HCT116 (cell line): ENCODE data around the gene ELOA. TPM values are rescaled to one million over a fixed set of nuclear protein-coding genes. Genes with fewer than 3 reads are reported as not detected.

ENCODE experiments used
- ATAC-seq: fragments of 200-7000 bp; cut with Tn5 transposase; 2 replicates; pipeline ENCODE4 v1.9.1; 2020; ENCODE audit warnings: mild to moderate bottlenecking, moderate library complexity
- BruUV-seq: library from RNA; stranded (reverse); fragments of 400-500 nt; replicated peaks from 2 replicates; lab custom pipeline; 2021; lab: Mats Ljungman, UMichigan
- CTCF ChIA-PET: fragments of 300-600 bp; sonication (Branson Sonifier 250); formaldehyde crosslinking; loops from one replicate; lab custom pipeline; 2021; ENCODE audit warnings: antibody characterized with exemption; lab: Charles Lee
- POLR2A ChIA-PET: fragments of 300-600, 350-600 bp; sonication (Branson Sonifier 250); formaldehyde crosslinking; loops from one replicate; lab custom pipeline; 2021; ENCODE audit warnings: antibody characterized with exemption; lab: Charles Lee
- RAD21 ChIA-PET, 2 experiments: fragments of 300-600 bp; sonication (Branson Sonifier 250); formaldehyde crosslinking; loops; one replicate each; lab custom pipeline; 2023; ENCODE audit warnings: low total read pairs in 2 of 2; ENCODE audit not compliant: uncharacterized antibody in 2 of 2, unreplicated experiment in 2 of 2, low non-redundant PET in 1 of 2; lab: Charles Lee
- DNase-seq: peaks from one replicate; pipeline ENCODE4 v3.0.0-alpha.2; 2010; ENCODE audit warnings: low read depth, low spot score
- H2AFZ ChIP-seq: fragments of 200-600 bp; shearing (Covaris generic), sonication (generic); 2 replicates; pipeline ENCODE4 v1.6.1; 2017; ENCODE audit warnings: low read depth, mixed run types, mixed read lengths, antibody characterized with exemption, low read length; ENCODE audit not compliant: poor library complexity, severe bottlenecking
- H3K27ac ChIP-seq: 2 replicates; pipeline ENCODE4 v1.5.1; 2012; ENCODE audit warnings: low read depth, low read length
- H3K27me3 ChIP-seq: fragments of 200-600 bp; sonication (generic); 2 replicates; pipeline ENCODE4 v1.6.1; 2016; ENCODE audit warnings: mixed run types, low read length, mixed read lengths; ENCODE audit not compliant: insufficient read depth
- H3K36me3 ChIP-seq, 2 experiments: fragments of 200-500 bp in 1 of 2; fragments of 200-600 bp in 1 of 2; sonication (Bioruptor generic) in 1 of 2; sonication (generic) in 1 of 2; 2 replicates each; pipeline versions ENCODE4 v1.5.1 to v1.6.1; 2014 to 2016; ENCODE audit warnings: low read length in 2 of 2, inconsistent platforms in 1 of 2, mixed read lengths in 1 of 2, mixed run types in 1 of 2; ENCODE audit not compliant: insufficient read depth in 2 of 2, control insufficient read depth in 1 of 2
- H3K4me1 ChIP-seq, 2 experiments: fragments of 200-600 bp in 1 of 2; sonication (generic) in 1 of 2; 2 replicates each; pipeline versions ENCODE4 v1.5.1 to v1.6.1; 2012 to 2017; ENCODE audit warnings: low read length in 2 of 2, inconsistent platforms in 1 of 2, mild to moderate bottlenecking in 1 of 2, mixed read lengths in 1 of 2, mixed run types in 1 of 2, moderate library complexity in 1 of 2; ENCODE audit not compliant: insufficient read depth in 2 of 2, control insufficient read depth in 1 of 2
- H3K4me2 ChIP-seq: fragments of 200-600 bp; sonication (generic); 2 replicates; pipeline ENCODE4 v1.6.1; 2017; ENCODE audit warnings: mixed run types, low read length, mixed read lengths
- H3K4me3 ChIP-seq, 2 experiments: fragments of 200-600 bp in 1 of 2; sonication (generic) in 1 of 2; replicated peaks in 1 of 2; 2 replicates each; pipeline ENCODE4 v1.5.1; 2011 to 2016; ENCODE audit warnings: low read length in 2 of 2, control low read depth in 1 of 2, low read depth in 1 of 2, mild to moderate bottlenecking in 1 of 2, mixed read lengths in 1 of 2, mixed run types in 1 of 2
- H3K79me2 ChIP-seq: fragments of 200-600 bp; sonication (generic); 2 replicates; pipeline ENCODE4 v1.6.1; 2017; ENCODE audit warnings: mild to moderate bottlenecking, mixed run types, low read length, moderate library complexity, mixed read lengths; ENCODE audit not compliant: insufficient read depth
- H3K9ac ChIP-seq: fragments of 200-600 bp; sonication (generic); 2 replicates; pipeline ENCODE4 v1.6.1; 2016; ENCODE audit warnings: low read length, mixed read lengths
- H3K9me2 ChIP-seq: fragments of 200-600 bp; sonication (generic), shearing (Covaris generic); 2 replicates; pipeline ENCODE4 v1.6.1; 2017; ENCODE audit warnings: mixed run types, mild to moderate bottlenecking, moderate library complexity; ENCODE audit not compliant: insufficient read depth
- H3K9me3 ChIP-seq, 2 experiments: fragments of 200-500 bp in 1 of 2; fragments of 200-600 bp in 1 of 2; sonication (Bioruptor generic) in 1 of 2; sonication (generic) in 1 of 2; 2 replicates each; pipeline ENCODE4 v1.6.1; 2014 to 2017; ENCODE audit warnings: low read length in 2 of 2, mixed read lengths in 2 of 2, inconsistent platforms in 1 of 2, low read depth in 1 of 2, mild to moderate bottlenecking in 1 of 2, mixed run types in 1 of 2, moderate library complexity in 1 of 2; ENCODE audit not compliant: control insufficient read depth in 1 of 2, insufficient read depth in 1 of 2
- H4K20me1 ChIP-seq: fragments of 200-600 bp; sonication (generic), shearing (Covaris generic); 2 replicates; pipeline ENCODE4 v1.6.1; 2017; ENCODE audit warnings: mixed run types, mild to moderate bottlenecking, moderate library complexity; ENCODE audit not compliant: insufficient read depth
- ATF3 ChIP-seq: IDR thresholded peaks from 2 replicates; pipeline ENCODE4 v1.6.1; 2012
- CEBPB ChIP-seq: IDR thresholded peaks from 2 replicates; pipeline ENCODE4 v1.6.1; 2012; ENCODE audit warnings: low read depth
- EGR1 ChIP-seq: IDR thresholded peaks from 2 replicates; pipeline ENCODE4 v1.6.1; 2012; ENCODE audit warnings: low read depth
- EZH2 ChIP-seq: fragments of 200-600 bp; sonication (generic); IDR thresholded peaks from 2 replicates; pipeline ENCODE4 v1.6.1; 2017; ENCODE audit warnings: antibody characterized with exemption, mixed run types
- EZH2phosphoT487 ChIP-seq: fragments of 200-600 bp; IDR thresholded peaks from 2 replicates; pipeline ENCODE4 v1.6.1; 2018; ENCODE audit warnings: antibody characterized with exemption, borderline replicate concordance
- FOSL1 ChIP-seq: IDR thresholded peaks from 2 replicates; pipeline ENCODE4 v1.6.1; 2012; ENCODE audit warnings: low read depth
- JUND ChIP-seq: IDR thresholded peaks from 2 replicates; pipeline ENCODE4 v1.6.1; 2012
- MAX ChIP-seq: IDR thresholded peaks from 2 replicates; pipeline ENCODE4 v1.6.1; 2012
- POLR2AphosphoS5 ChIP-seq: IDR thresholded peaks from 2 replicates; pipeline ENCODE4 v1.6.1; 2011; ENCODE audit warnings: mild to moderate bottlenecking, low read depth, low read length, moderate library complexity
- RAD21 ChIP-seq: IDR thresholded peaks from 2 replicates; pipeline ENCODE4 v1.6.1; 2012; ENCODE audit warnings: low read depth, mild to moderate bottlenecking
- SIN3A ChIP-seq: IDR thresholded peaks from 2 replicates; pipeline ENCODE4 v1.6.1; 2012; ENCODE audit warnings: low read depth
- SP1 ChIP-seq: IDR thresholded peaks from 2 replicates; pipeline ENCODE4 v1.6.1; 2012; ENCODE audit warnings: low read depth
- SRF ChIP-seq: IDR thresholded peaks from 2 replicates; pipeline ENCODE4 v1.6.1; 2012; ENCODE audit warnings: low read depth
- TCF7L2 ChIP-seq: IDR thresholded peaks from 2 replicates; pipeline ENCODE4 v1.7.0; 2011; ENCODE audit warnings: borderline replicate concordance, inconsistent platforms; ENCODE audit not compliant: insufficient read depth, insufficient read length; ENCODE audit errors: extremely low read depth
- ZBTB33 ChIP-seq: IDR thresholded peaks from 2 replicates; pipeline ENCODE4 v1.6.1; 2011; ENCODE audit warnings: mild to moderate bottlenecking, low read length, moderate library complexity; ENCODE audit not compliant: insufficient replicate concordance; ENCODE audit errors: extremely low read depth
- ZFX ChIP-seq: fragments of 450-650 bp; IDR thresholded peaks from 2 replicates; pipeline ENCODE4 v1.6.1; 2017
- ZNF274 ChIP-seq: fragments of 200-500 bp; sonication (Bioruptor generic); IDR thresholded peaks from 2 replicates; pipeline ENCODE4 v1.6.1; 2014; ENCODE audit warnings: mild to moderate bottlenecking, low read depth, low read length, inconsistent platforms
- intact Hi-C: fragments of 100-400 bp; cut with micrococcal nuclease; formaldehyde crosslinking; loops from 2 replicates; pipeline ENCODE4 v1.10.0; 2022
- total RNA-seq: library from RNA; stranded (reverse); gene quantifications from one replicate; pipeline ENCODE4 v1.2.1, GENCODE V29; 2021; ENCODE audit not compliant: unreplicated experiment

The ELOA gene
- total RNA-seq, 1 experiment from 2014 or later: 39.3 TPM

- TF ChIP-seq TCF7L2 (no peak), ZFX (no peak), SRF (no peak)
- ATAC-seq (no peak), DNase-seq (no peak)
- no peak overlapping the region for H3K27ac ChIP-seq
- 0 out of 2 replicates have a peak, but pooled peaks cover under 1% of the 10 kb centered on the region for H3K79me2 ChIP-seq
- no peaks in the 10 kb centered on the region for H3K9me3 ChIP-seq
- H3K36me3 ChIP-seq: 0 out of 4 replicates have a peak, but pooled peaks cover 0 to 2% of the 10 kb centered on the region in 2 experiments
- no peak overlapping the region for H3K4me3 ChIP-seq
- no peak overlapping the region for H2AFZ ChIP-seq
- no peak overlapping the region for H3K9ac ChIP-seq
- no peaks in the 10 kb centered on the region for H3K27me3 ChIP-seq
- POLR2A ChIA-PET: no interaction called here
- RAD21 ChIA-PET: no interaction called here
- H3K9me2 ChIP-seq: no peaks in the 10 kb centered on the region
- H3K4me1 ChIP-seq: peaks cover 10 to 13% of the 10 kb centered on the region in 2 experiments; a peak in 2 of 4 replicates
- BruUV-seq: no TSS peak
- intact Hi-C loops: no loop called here
- CTCF ChIA-PET: no interaction called here
- H3K4me2 ChIP-seq: no peak overlapping the region
- no peaks in the 10 kb centered on the region for H4K20me1 ChIP-seq
Measured at GRCh38 chr1:23805025-23805424, 61.8 kb downstream of the ELOA start.

- RAD21 ChIA-PET: no interaction called here
- Histone ChIP-seq H3K4me3 (no peak overlapping the region), H3K9ac (no peak overlapping the region), H3K9me2 (no peaks in the 10 kb centered on the region), H3K79me2 (no peaks in the 10 kb centered on the region), H4K20me1 (no peaks in the 10 kb centered on the region), H3K4me2 (no peak overlapping the region), H3K27ac (no peak overlapping the region), H3K9me3 (no peaks in the 10 kb centered on the region), H3K4me1 (peaks cover 11 to 19% of the 10 kb centered on the region in 2 experiments; a peak in 2 of 4 replicates), H3K27me3 (no peaks in the 10 kb centered on the region), H3K36me3 (0 out of 4 replicates have a peak, but pooled peaks cover 0 to 2% of the 10 kb centered on the region in 2 experiments), H2AFZ (no peak overlapping the region)
- ATAC-seq (no peak), DNase-seq (no peak)
- no TSS peak for BruUV-seq
- intact Hi-C loops: no loop called here
- no peak for TF ChIP-seq ZNF274
- TF ChIP-seq SP1: no peak
- no peak for TF ChIP-seq ZBTB33
- TF ChIP-seq TCF7L2: no peak
- no peak for TF ChIP-seq EZH2
- TF ChIP-seq RAD21: no peak
- no peak for TF ChIP-seq ZFX
- no peak for TF ChIP-seq MAX
- no peak for TF ChIP-seq EGR1
- no peak for TF ChIP-seq ATF3
- TF ChIP-seq FOSL1: no peak
- TF ChIP-seq EZH2phosphoT487: no peak
- TF ChIP-seq JUND: no peak
- TF ChIP-seq SIN3A: no peak
- TF ChIP-seq CEBPB: no peak
- no peak for TF ChIP-seq SRF
- no peak for TF ChIP-seq POLR2AphosphoS5
- CTCF ChIA-PET: no interaction called here
- POLR2A ChIA-PET: interaction anchor here (0.6 kb wide), 1 partner anchor 12 kb away, joined by 4 read pairs; no protein-coding TSS in a partner anchor
Measured at GRCh38 chr1:23806280-23806679, 63.0 kb downstream of the ELOA start.
